ENCODE results near the gene F2RL1.
"Not testable (repeated sequence)": the region's sequence is repeated elsewhere in the genome, so short reads cannot be mapped to it uniquely, and the experiment has no call there.

The F2RL1 gene

GRCh38 chr5:76852772-76853171 is 33.9 kb downstream of the F2RL1 start:
- H3K27me3 ChIP-seq (ENCODE audit: insufficient read depth, poor library complexity, severe bottlenecking), result no peaks in the 10 kb centered on the region
- no peak for DNase-seq (ENCODE audit: low read depth in 1 of 2, low spot score in 1 of 2)
- no peak overlapping the region for H3K27ac ChIP-seq (replicated peaks)
- TF ChIP-seq SPI1 (IDR thresholded peaks at IDR 0.05; ENCODE audit: borderline replicate concordance, low read depth) (no peak), POLR2AphosphoS5 (IDR thresholded peaks at IDR 0.05; ENCODE audit: low read depth) (no peak), CTCF (IDR thresholded peaks at IDR 0.05; ENCODE audit: insufficient read depth, low read length) (no peak)
- TF ChIP-seq, protein P1, sequence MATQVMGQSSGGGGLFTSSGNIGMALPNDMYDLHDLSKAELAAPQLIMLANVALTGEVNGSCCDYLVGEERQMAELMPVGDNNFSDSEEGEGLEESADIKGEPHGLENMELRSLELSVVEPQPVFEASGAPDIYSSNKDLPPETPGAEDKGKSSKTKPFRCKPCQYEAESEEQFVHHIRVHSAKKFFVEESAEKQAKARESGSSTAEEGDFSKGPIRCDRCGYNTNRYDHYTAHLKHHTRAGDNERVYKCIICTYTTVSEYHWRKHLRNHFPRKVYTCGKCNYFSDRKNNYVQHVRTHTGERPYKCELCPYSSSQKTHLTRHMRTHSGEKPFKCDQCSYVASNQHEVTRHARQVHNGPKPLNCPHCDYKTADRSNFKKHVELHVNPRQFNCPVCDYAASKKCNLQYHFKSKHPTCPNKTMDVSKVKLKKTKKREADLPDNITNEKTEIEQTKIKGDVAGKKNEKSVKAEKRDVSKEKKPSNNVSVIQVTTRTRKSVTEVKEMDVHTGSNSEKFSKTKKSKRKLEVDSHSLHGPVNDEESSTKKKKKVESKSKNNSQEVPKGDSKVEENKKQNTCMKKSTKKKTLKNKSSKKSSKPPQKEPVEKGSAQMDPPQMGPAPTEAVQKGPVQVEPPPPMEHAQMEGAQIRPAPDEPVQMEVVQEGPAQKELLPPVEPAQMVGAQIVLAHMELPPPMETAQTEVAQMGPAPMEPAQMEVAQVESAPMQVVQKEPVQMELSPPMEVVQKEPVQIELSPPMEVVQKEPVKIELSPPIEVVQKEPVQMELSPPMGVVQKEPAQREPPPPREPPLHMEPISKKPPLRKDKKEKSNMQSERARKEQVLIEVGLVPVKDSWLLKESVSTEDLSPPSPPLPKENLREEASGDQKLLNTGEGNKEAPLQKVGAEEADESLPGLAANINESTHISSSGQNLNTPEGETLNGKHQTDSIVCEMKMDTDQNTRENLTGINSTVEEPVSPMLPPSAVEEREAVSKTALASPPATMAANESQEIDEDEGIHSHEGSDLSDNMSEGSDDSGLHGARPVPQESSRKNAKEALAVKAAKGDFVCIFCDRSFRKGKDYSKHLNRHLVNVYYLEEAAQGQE (IDR thresholded peaks at IDR 0.05; ENCODE audit: insufficient replicate concordance, low read depth), result no peak
- H3K4me3 ChIP-seq (replicated peaks; ENCODE audit: insufficient read depth, low read length), result no peak overlapping the region

DNA sequence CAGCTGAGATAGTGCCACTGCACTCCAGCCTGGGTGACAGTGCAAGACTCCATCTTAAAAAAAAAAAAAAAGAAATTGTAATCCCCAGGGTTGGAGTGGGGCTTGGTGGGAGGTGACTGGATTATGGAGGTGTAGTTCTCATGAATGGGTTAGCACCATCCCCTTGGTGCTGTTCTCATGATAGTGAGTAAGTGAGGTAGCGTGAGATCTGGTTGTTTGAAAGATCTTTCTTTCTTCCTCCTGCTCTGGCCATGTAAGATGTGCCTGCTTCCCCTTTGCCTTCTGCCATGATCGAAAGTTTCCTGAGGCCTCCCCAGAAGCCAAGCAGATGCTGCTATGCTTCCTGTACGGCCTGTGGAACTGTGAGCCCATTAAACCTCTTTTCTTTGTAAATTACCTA is 34.9 kb downstream of the F2RL1 start:
- not testable (repeated sequence) for H3K4me3 ChIP-seq (replicated peaks; ENCODE audit: insufficient read depth, low read length); DNase-seq (ENCODE audit: low read depth in 1 of 2, low spot score in 1 of 2); H3K27me3 ChIP-seq (ENCODE audit: insufficient read depth, poor library complexity, severe bottlenecking); H3K27ac ChIP-seq (replicated peaks)

DNA sequence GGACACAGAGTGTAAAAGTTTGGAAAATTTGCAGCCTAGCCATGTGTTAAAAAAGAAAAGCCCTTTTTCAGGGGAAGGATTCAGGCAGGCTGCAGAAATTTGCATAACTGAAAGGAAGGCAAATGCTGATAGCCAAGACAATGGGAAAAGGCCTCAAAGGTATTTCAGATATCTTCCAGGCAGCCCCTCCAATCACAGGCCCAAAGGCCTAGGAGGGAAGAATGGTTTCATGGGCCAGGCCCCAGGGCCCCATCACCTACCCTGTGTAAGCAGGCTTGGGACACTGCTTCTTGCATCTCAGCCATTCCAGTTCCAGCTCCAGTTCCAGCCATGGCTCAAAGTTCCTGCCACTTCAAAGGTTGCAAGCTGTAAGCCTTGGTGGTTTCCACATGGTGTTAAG is 35.8 kb downstream of the F2RL1 start:
- no peak for DNase-seq (ENCODE audit: low read depth in 1 of 2, low spot score in 1 of 2)
- TF ChIP-seq CTCF (IDR thresholded peaks at IDR 0.05; ENCODE audit: insufficient read depth, low read length) (no peak), GABPA (IDR thresholded peaks at IDR 0.05; ENCODE audit: low read depth) (no peak), POLR2AphosphoS5 (IDR thresholded peaks at IDR 0.05; ENCODE audit: low read depth) (no peak), SPI1 (IDR thresholded peaks at IDR 0.05; ENCODE audit: borderline replicate concordance, low read depth) (no peak)
- TF ChIP-seq, protein P1 (IDR thresholded peaks at IDR 0.05; ENCODE audit: insufficient replicate concordance, low read depth), result no peak
- peak overlapping the region; percentile 82; the same call in 1 of the 2 replicates for H3K27ac ChIP-seq (replicated peaks)
- H3K27me3 ChIP-seq (ENCODE audit: insufficient read depth, poor library complexity, severe bottlenecking), result no peaks in the 10 kb centered on the region
- no peak overlapping the region for H3K4me3 ChIP-seq (replicated peaks; ENCODE audit: insufficient read depth, low read length)

GRCh38 chr5:76855501-76855900 is 36.7 kb downstream of the F2RL1 start:
- DNase-seq (ENCODE audit: low read depth in 1 of 2, low spot score in 1 of 2); H3K27me3 ChIP-seq (ENCODE audit: insufficient read depth, poor library complexity, severe bottlenecking); H3K4me3 ChIP-seq (replicated peaks; ENCODE audit: insufficient read depth, low read length): not testable (repeated sequence)
- peak overlapping the region; percentile 82 for H3K27ac ChIP-seq (replicated peaks)

DNA sequence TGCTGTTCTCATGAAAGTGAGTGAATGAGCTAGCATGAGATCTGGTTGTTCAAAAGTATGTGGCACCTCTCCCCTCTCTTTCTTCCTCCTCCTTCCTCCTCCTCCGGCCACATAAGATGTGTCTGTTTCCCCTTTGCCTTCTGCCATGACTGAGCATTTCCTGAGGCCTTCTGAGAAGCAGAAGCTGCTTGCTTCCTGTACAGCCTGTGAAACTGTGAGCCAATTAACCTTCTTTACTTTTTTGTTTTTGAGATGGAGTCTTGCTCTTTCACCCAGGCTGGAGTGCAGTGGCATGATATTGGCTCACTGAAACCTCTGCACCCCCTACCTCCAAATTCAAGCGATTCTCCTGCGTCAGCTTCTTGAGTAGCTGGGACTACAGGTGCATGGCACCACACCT is 37.1 kb downstream of the F2RL1 start:
- peak overlapping the region; percentile 82 for H3K27ac ChIP-seq (replicated peaks)
- H3K4me3 ChIP-seq (replicated peaks; ENCODE audit: insufficient read depth, low read length), result no peak overlapping the region
- no peak for TF ChIP-seq SPI1 (IDR thresholded peaks at IDR 0.05; ENCODE audit: borderline replicate concordance, low read depth)
- TF ChIP-seq CTCF (IDR thresholded peaks at IDR 0.05; ENCODE audit: insufficient read depth, low read length), result no peak
- TF ChIP-seq, protein P1 (IDR thresholded peaks at IDR 0.05; ENCODE audit: insufficient replicate concordance, low read depth), result no peak
- no peak for TF ChIP-seq GABPA (IDR thresholded peaks at IDR 0.05; ENCODE audit: low read depth)
- TF ChIP-seq POLR2AphosphoS5 (IDR thresholded peaks at IDR 0.05; ENCODE audit: low read depth), result no peak
- no peaks in the 10 kb centered on the region for H3K27me3 ChIP-seq (ENCODE audit: insufficient read depth, poor library complexity, severe bottlenecking)
- peak; percentile 31 to 77 for DNase-seq (ENCODE audit: low read depth in 1 of 2, low spot score in 1 of 2)

DNA sequence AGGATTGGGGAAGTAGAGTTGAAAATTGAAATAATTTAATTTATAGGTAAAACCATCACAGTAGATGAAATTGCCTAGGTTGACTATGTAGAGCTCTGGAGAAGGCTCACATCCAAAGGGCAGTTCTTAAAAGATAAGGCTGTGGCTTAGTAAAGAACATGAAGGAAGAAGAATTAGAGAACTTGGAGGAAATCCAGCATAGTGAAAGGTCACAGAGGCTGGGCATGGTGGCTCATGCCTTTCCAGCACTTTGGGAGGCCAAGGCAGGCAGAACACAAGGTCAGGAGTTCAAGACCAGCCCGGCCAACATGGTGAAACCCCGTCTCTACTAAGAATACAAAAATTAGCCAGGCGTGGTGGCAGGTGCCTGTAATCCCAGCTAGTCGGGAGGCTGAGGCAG is 38.0 kb downstream of the F2RL1 start:
- DNase-seq (ENCODE audit: low read depth in 1 of 2, low spot score in 1 of 2), result peak in 1 of 2 experiments; percentile 3
- not testable (repeated sequence) for H3K4me3 ChIP-seq (replicated peaks; ENCODE audit: insufficient read depth, low read length); H3K27me3 ChIP-seq (ENCODE audit: insufficient read depth, poor library complexity, severe bottlenecking)
- H3K27ac ChIP-seq (replicated peaks), result peak overlapping the region; percentile 82

Measured in HL-60 (cell line).